Stimulated activated CD8-positive, alpha-beta memory T cell treated with anti-CD3 and anti-CD28 coated beads, Interleukin-12 subunit alpha, Interleukin-12 subunit beta, amount 100 ng/mL, for 1 hour (primary cell): ENCODE results near the gene OLA1.
"Not testable (repeated sequence)": the region's sequence is repeated elsewhere in the genome, so short reads cannot be mapped to it uniquely, and the experiment has no call there.

Experiments used
- DNase-seq: peaks from one replicate; pipeline ENCODE4 v3.0.0-alpha.2; 2020; ENCODE audit warnings: low read depth

OLA1 gene

GRCh38 chr2:174248187-174248997 is at the start of gene OLA1:
OLA1 (minus strand) TSS chr2:174248532; CDS start chr2:174246815, 1,717 bp downstream.
- peak; percentile 88 for DNase-seq

GRCh38 chr2:174292908-174293307 is 44.6 kb upstream of the OLA1 start:
- no peak for DNase-seq

GRCh38 chr2:174286172-174286571 is 37.8 kb upstream of the OLA1 start:
- no peak for DNase-seq

- DNase-seq = no peak
Measured at GRCh38 chr2:174282441-174282840, 34.1 kb upstream of the OLA1 start.

- DNase-seq = no peak
Measured at GRCh38 chr2:174281736-174282135, 33.4 kb upstream of the OLA1 start.

- DNase-seq = no peak
Measured at GRCh38 chr2:174280596-174280995, 32.3 kb upstream of the OLA1 start.

- DNase-seq = not testable (repeated sequence)
Measured at GRCh38 chr2:174270263-174270662, 21.9 kb upstream of the OLA1 start.

GRCh38 chr2:174266288-174266687 is 18.0 kb upstream of the OLA1 start:
- no peak for DNase-seq

GRCh38 chr2:174263997-174264396 is 15.7 kb upstream of the OLA1 start:
- no peak for DNase-seq

GRCh38 chr2:174259981-174260380 is 11.6 kb upstream of the OLA1 start:
- DNase-seq = no peak

- no peak for DNase-seq
Measured at GRCh38 chr2:174254267-174254666, 5.9 kb upstream of the OLA1 start.

- no peak for DNase-seq
Measured at GRCh38 chr2:174248998-174249592, 763 bp upstream of the OLA1 start.

- no peak for DNase-seq
Measured at GRCh38 chr2:174247474-174248186, 702 bp downstream of the OLA1 start.

GRCh38 chr2:174246944-174247381 is 1.4 kb downstream of the OLA1 start:
- no peak for DNase-seq

- DNase-seq = not testable (repeated sequence)
Measured at GRCh38 chr2:174245628-174246027, 2.7 kb downstream of the OLA1 start.

GRCh38 chr2:174245065-174245464 is 3.3 kb downstream of the OLA1 start:
- no peak for DNase-seq

- DNase-seq = no peak
Measured at GRCh38 chr2:174243812-174244211, 4.5 kb downstream of the OLA1 start.

- no peak for DNase-seq
Measured at GRCh38 chr2:174240097-174240496, 8.2 kb downstream of the OLA1 start.

- DNase-seq = no peak
Measured at GRCh38 chr2:174236429-174236828, 11.9 kb downstream of the OLA1 start.

- DNase-seq = no peak
Measured at GRCh38 chr2:174235680-174236079, 12.7 kb downstream of the OLA1 start.

- no peak for DNase-seq
Measured at GRCh38 chr2:174233771-174234275, 14.5 kb downstream of the OLA1 start.

- no peak for DNase-seq
Measured at GRCh38 chr2:174227748-174228147, 20.6 kb downstream of the OLA1 start.
